ENCODE data around the gene NDUFAF4. TPM values are rescaled to one million over a fixed set of nuclear protein-coding genes. Genes with fewer than 3 reads are reported as not detected.

The NDUFAF4 gene
- total and polyA plus RNA-seq, 7 donors: 15.1 to 38.1 (median 29.9) TPM

GRCh38 chr6:96913621-96914020 is 15.9 kb upstream of the NDUFAF4 start:
- intact Hi-C loops (cut with DNase I): no loop called here
- no peak for DNase-seq
- Histone ChIP-seq H3K4me3 (no peak overlapping the region), H3K27ac (no peak overlapping the region), H3K36me3 (no peaks in the 10 kb centered on the region), H3K9me3 (no peaks in the 10 kb centered on the region), H3K27me3 (peaks cover 0 to 8% (median 0%) of the 10 kb centered on the region in 3 donors), H3K4me1 (no peaks in the 10 kb centered on the region)
- TF ChIP-seq POLR2AphosphoS5 (IDR thresholded peaks at IDR 0.05) (no peak), POLR2A (IDR thresholded peaks at IDR 0.05) (no peak), EP300 (IDR thresholded peaks at IDR 0.05) (no peak), CTCF (IDR thresholded peaks at IDR 0.05) (no peak)
- 87 to 90% methylated on average over 3 of the region's 3 CpGs for WGBS, 2 donors

GRCh38 chr6:96911751-96912150 is 14.1 kb upstream of the NDUFAF4 start:
- Histone ChIP-seq H3K4me3 (no peak overlapping the region), H3K27me3 (peaks cover 0 to 8% (median 0%) of the 10 kb centered on the region in 3 donors), H3K27ac (no peak overlapping the region), H3K4me1 (no peaks in the 10 kb centered on the region), H3K9me3 (no peaks in the 10 kb centered on the region), H3K36me3 (no peaks in the 10 kb centered on the region)
- no peak for DNase-seq
- TF ChIP-seq POLR2A (IDR thresholded peaks at IDR 0.05) (no peak), EP300 (IDR thresholded peaks at IDR 0.05) (no peak), CTCF (IDR thresholded peaks at IDR 0.05) (no peak), POLR2AphosphoS5 (IDR thresholded peaks at IDR 0.05) (no peak)
- intact Hi-C loops (cut with DNase I): no loop called here
- 87 to 88% methylated on average over 4 of the region's 4 CpGs for WGBS, 2 donors

- no peak overlapping the region for H3K4me3 ChIP-seq
- DNase-seq: no peak
- H3K36me3 ChIP-seq: no peaks in the 10 kb centered on the region
- intact Hi-C loops (cut with DNase I): no loop called here
- H3K27ac ChIP-seq: no peak overlapping the region
- TF ChIP-seq POLR2AphosphoS5 (IDR thresholded peaks at IDR 0.05) (no peak), POLR2A (IDR thresholded peaks at IDR 0.05) (no peak)
- WGBS, 2 donors: 78 to 83% methylated on average over 3 of the region's 3 CpGs
- H3K4me1 ChIP-seq: no peaks in the 10 kb centered on the region
- H3K27me3 ChIP-seq: peaks cover 0 to 8% (median 0%) of the 10 kb centered on the region in 3 donors
- no peaks in the 10 kb centered on the region for H3K9me3 ChIP-seq
These were observed 13.5 kb upstream of the NDUFAF4 start for GRCh38 chr6:96911171-96911570.

- TF ChIP-seq POLR2AphosphoS5 (IDR thresholded peaks at IDR 0.05): no peak
- H3K4me1 ChIP-seq: no peaks in the 10 kb centered on the region
- DNase-seq: no peak
- intact Hi-C loops (cut with DNase I): no loop called here
- H3K27me3 ChIP-seq: no peaks in the 10 kb centered on the region
- no peaks in the 10 kb centered on the region for H3K9me3 ChIP-seq
- WGBS, 2 donors: 29 to 75% methylated on average over 2 of the region's 2 CpGs
- no peaks in the 10 kb centered on the region for H3K36me3 ChIP-seq
- no peak overlapping the region for H3K4me3 ChIP-seq
- no peak overlapping the region for H3K27ac ChIP-seq
These were observed 12.1 kb upstream of the NDUFAF4 start for GRCh38 chr6:96909811-96910210.

- no peaks in the 10 kb centered on the region for H3K36me3 ChIP-seq
- DNase-seq: no peak
- H3K27me3 ChIP-seq: peaks cover 0 to 3% (median 0%) of the 10 kb centered on the region in 3 donors
- 79 to 80% methylated on average over 2 of the region's 2 CpGs for WGBS, 2 donors
- H3K4me1 ChIP-seq: no peaks in the 10 kb centered on the region
- no peak overlapping the region for H3K4me3 ChIP-seq
- intact Hi-C loops (cut with DNase I): no loop called here
- no peaks in the 10 kb centered on the region for H3K9me3 ChIP-seq
- no peak overlapping the region for H3K27ac ChIP-seq
- no peak for TF ChIP-seq EP300 (IDR thresholded peaks at IDR 0.05)
- no peak for TF ChIP-seq POLR2A (IDR thresholded peaks at IDR 0.05)
- no peak for TF ChIP-seq CTCF (IDR thresholded peaks at IDR 0.05)
- TF ChIP-seq POLR2AphosphoS5 (IDR thresholded peaks at IDR 0.05): no peak
These were observed 9.8 kb upstream of the NDUFAF4 start for GRCh38 chr6:96907498-96907897.

GRCh38 chr6:96900873-96901272 is 3.2 kb upstream of the NDUFAF4 start:
- 94 to 96% methylated on average over 2 of the region's 2 CpGs for WGBS, 2 donors

More at GRCh38 chr6:96900873-96901272, 3.2 kb upstream of the NDUFAF4 start:
- intact Hi-C loops (cut with DNase I): no loop called here
- peaks cover 2 to 27% (median 24%) of the 10 kb centered on the region in 4 donors for H3K4me1 ChIP-seq
- peaks cover 0 to 1% (median 0%) of the 10 kb centered on the region in 4 donors for H3K36me3 ChIP-seq
- TF ChIP-seq POLR2A (IDR thresholded peaks at IDR 0.05) (no peak), CTCF (IDR thresholded peaks at IDR 0.05) (no peak), EP300 (IDR thresholded peaks at IDR 0.05) (no peak), POLR2AphosphoS5 (IDR thresholded peaks at IDR 0.05) (no peak)
- no peaks in the 10 kb centered on the region for H3K9me3 ChIP-seq
- H3K27ac ChIP-seq: no peak overlapping the region
- no peak overlapping the region for H3K4me3 ChIP-seq
- H3K27me3 ChIP-seq: peaks cover 0 to 3% (median 0%) of the 10 kb centered on the region in 3 donors
- no peak for DNase-seq

Data from sigmoid colon (tissue), 7 donors.